ENCODE data around the gene CHRNA9.

DNA sequence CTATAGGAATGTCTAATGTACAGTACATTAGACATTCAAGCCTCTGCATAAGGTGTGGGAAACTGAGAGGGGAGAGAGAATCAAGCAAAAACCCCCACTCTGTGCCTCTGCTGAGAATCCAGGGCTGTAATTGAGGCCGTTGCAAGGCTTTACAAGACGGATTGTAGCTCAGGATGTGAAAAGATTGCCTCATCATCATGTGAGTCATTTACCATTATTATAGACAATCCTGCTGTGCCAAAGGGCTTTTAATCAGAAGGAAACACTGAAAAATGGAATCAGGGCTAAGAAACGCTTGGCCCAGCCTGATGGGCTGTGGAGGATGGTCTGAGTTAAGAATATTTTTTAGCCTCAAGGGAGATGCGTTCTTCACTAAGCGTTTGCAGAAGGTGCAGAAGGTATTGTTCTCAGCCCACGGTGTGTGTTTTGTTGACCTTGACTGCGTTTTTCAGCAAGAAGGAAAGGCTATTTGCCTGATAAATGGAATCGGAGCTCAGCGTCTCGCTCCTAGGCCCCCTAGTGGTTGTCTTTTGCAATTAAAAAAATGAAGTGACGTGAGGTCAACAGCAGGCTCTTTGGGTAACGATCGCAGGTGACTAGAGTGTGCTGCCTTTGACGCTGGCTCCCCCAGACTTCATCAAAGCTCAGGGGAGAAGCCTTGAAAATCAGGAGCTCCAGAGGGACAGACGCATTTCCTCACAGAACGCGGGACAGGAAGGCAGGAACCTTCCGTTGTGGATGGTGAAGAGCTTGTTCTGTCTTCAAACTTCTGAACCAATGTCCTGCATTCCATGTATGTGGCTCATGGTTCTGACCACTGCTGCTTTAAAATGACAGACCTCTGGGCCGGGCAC is 18.1 kb upstream of the CHRNA9 start:
- TF ChIP-seq, protein P1, sequence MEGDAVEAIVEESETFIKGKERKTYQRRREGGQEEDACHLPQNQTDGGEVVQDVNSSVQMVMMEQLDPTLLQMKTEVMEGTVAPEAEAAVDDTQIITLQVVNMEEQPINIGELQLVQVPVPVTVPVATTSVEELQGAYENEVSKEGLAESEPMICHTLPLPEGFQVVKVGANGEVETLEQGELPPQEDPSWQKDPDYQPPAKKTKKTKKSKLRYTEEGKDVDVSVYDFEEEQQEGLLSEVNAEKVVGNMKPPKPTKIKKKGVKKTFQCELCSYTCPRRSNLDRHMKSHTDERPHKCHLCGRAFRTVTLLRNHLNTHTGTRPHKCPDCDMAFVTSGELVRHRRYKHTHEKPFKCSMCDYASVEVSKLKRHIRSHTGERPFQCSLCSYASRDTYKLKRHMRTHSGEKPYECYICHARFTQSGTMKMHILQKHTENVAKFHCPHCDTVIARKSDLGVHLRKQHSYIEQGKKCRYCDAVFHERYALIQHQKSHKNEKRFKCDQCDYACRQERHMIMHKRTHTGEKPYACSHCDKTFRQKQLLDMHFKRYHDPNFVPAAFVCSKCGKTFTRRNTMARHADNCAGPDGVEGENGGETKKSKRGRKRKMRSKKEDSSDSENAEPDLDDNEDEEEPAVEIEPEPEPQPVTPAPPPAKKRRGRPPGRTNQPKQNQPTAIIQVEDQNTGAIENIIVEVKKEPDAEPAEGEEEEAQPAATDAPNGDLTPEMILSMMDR (IDR thresholded peaks at IDR 0.05), result peak; percentile 90
- TF ChIP-seq EZH2 (IDR thresholded peaks at IDR 0.05; ENCODE audit: borderline replicate concordance, insufficient read depth, low read depth, low read length, poor library complexity, severe bottlenecking), result no peak
